Measurements from ENCODE around the gene NDRG3. TPM values are rescaled to one million over a fixed set of nuclear protein-coding genes. Genes with fewer than 3 reads are reported as not detected.

Gene NDRG3
- polyA plus RNA-seq, 1 of the 3 experiments (the other 2 are of a cell fraction): 20.5 TPM

- H3K36me3 ChIP-seq (replicated peaks in 1 of 2; ENCODE audit: control insufficient read depth in 1 of 2, insufficient read depth in 2 of 2, low read length in 1 of 2): no peaks in the 10 kb centered on the region
- H3K27ac ChIP-seq (ENCODE audit: low read depth in 2 of 2, low read length in 1 of 2): no peak overlapping the region
- WGBS (ENCODE audit: low lambda C conversion rate): 86% methylated on average over 7 of the region's 7 CpGs
- no peak overlapping the region for H2AFZ ChIP-seq (ENCODE audit: low read depth)
- no peaks in the 10 kb centered on the region for H4K20me1 ChIP-seq (ENCODE audit: insufficient read depth)
- CTCF ChIA-PET: interaction anchor here (1.3 kb wide), 1 partner anchor 22 kb away, joined by 3 read pairs; no protein-coding TSS in a partner anchor
- no peaks in the 10 kb centered on the region for H3K9me2 ChIP-seq
- no peaks in the 10 kb centered on the region for H3K4me1 ChIP-seq (ENCODE audit: control insufficient read depth in 1 of 2, insufficient read depth in 2 of 2, low read depth in 1 of 2, low read length in 1 of 2)
- POLR2A ChIA-PET: no interaction called here
- no peaks in the 10 kb centered on the region for H3K9me3 ChIP-seq
- no peak for DNase-seq
- TF ChIP-seq USF1 (IDR thresholded peaks at IDR 0.05; ENCODE audit: borderline replicate concordance, low read depth) (no peak), ZBTB33 (IDR thresholded peaks at IDR 0.05; ENCODE audit: borderline replicate concordance, low read depth) (no peak), GABPA (IDR thresholded peaks at IDR 0.05; ENCODE audit: low read depth) (no peak), YY1 (IDR thresholded peaks at IDR 0.05; ENCODE audit: low read depth) (no peak), FOXJ3 (CRISPR knock-in tag; IDR thresholded peaks at IDR 0.05) (no peak), POLR2AphosphoS5 (IDR thresholded peaks at IDR 0.05; ENCODE audit: low read depth, low read length) (no peak), MEF2A (IDR thresholded peaks at IDR 0.05; ENCODE audit: borderline replicate concordance, low read depth) (no peak), TAF1 (IDR thresholded peaks at IDR 0.05; ENCODE audit: borderline replicate concordance, low read depth, low read length) (no peak), RAD21 (IDR thresholded peaks at IDR 0.05; ENCODE audit: low read length) (no peak), MAX (IDR thresholded peaks at IDR 0.05; ENCODE audit: low read depth) (no peak), SMC3 (IDR thresholded peaks at IDR 0.05; ENCODE audit: low read depth, low read length) (no peak), RFX5 (IDR thresholded peaks at IDR 0.05; ENCODE audit: low read length) (no peak), EP300 (IDR thresholded peaks at IDR 0.05; ENCODE audit: borderline replicate concordance in 1 of 2, low read depth in 1 of 2, low read length in 1 of 2) (no peak), FOXM1 (IDR thresholded peaks at IDR 0.05; ENCODE audit: low read depth) (no peak)
- no peaks in the 10 kb centered on the region for H3K79me2 ChIP-seq (ENCODE audit: insufficient read depth)
- H3K27me3 ChIP-seq (ENCODE audit: insufficient read depth): no peaks in the 10 kb centered on the region
- H3K4me3 ChIP-seq (ENCODE audit: low read depth in 2 of 2, low read length in 1 of 2): no peak overlapping the region
- no peak overlapping the region for H3K9ac ChIP-seq
- H3F3A ChIP-seq (replicated peaks; ENCODE audit: insufficient read depth): no peaks in the 10 kb centered on the region
- no peak overlapping the region for H3K4me2 ChIP-seq
Measured at GRCh38 chr20:36644706-36645095, 101.2 kb downstream of the NDRG3 start.

- 67% methylated on average over 4 of the region's 5 CpGs for WGBS (ENCODE audit: low lambda C conversion rate)
- no peak for TF ChIP-seq CHD2 (IDR thresholded peaks at IDR 0.05; ENCODE audit: low read length, partially characterized antibody)
- TF ChIP-seq JUND (IDR thresholded peaks at IDR 0.05): no peak
- no peak for TF ChIP-seq ZBTB33 (IDR thresholded peaks at IDR 0.05; ENCODE audit: borderline replicate concordance, low read depth)
- no peak for TF ChIP-seq NFIC (IDR thresholded peaks at IDR 0.05; ENCODE audit: borderline replicate concordance)
- no peak for TF ChIP-seq ELF1 (IDR thresholded peaks at IDR 0.05)
- no peak for TF ChIP-seq TAF1 (IDR thresholded peaks at IDR 0.05; ENCODE audit: borderline replicate concordance, low read depth, low read length)
- TF ChIP-seq RXRA (IDR thresholded peaks at IDR 0.05; ENCODE audit: borderline replicate concordance, low read depth): no peak
- TF ChIP-seq RCOR1 (IDR thresholded peaks at IDR 0.05; ENCODE audit: low read length): no peak
- POLR2A ChIA-PET: no interaction called here
- Histone ChIP-seq H4K20me1 (ENCODE audit: insufficient read depth) (no peaks in the 10 kb centered on the region), H3K27me3 (ENCODE audit: insufficient read depth) (no peaks in the 10 kb centered on the region), H3K4me3 (ENCODE audit: low read depth in 2 of 2, low read length in 1 of 2) (no peak overlapping the region), H3K4me1 (ENCODE audit: control insufficient read depth in 1 of 2, insufficient read depth in 2 of 2, low read depth in 1 of 2, low read length in 1 of 2) (no peaks in the 10 kb centered on the region), H3K9me3 (no peaks in the 10 kb centered on the region), H3K36me3 (replicated peaks in 1 of 2; ENCODE audit: control insufficient read depth in 1 of 2, insufficient read depth in 2 of 2, low read length in 1 of 2) (no peaks in the 10 kb centered on the region), H3K9me2 (no peaks in the 10 kb centered on the region), H3K79me2 (ENCODE audit: insufficient read depth) (no peaks in the 10 kb centered on the region), H3K9ac (no peak overlapping the region), H3K4me2 (no peak overlapping the region), H2AFZ (ENCODE audit: low read depth) (no peak overlapping the region), H3F3A (replicated peaks; ENCODE audit: insufficient read depth) (no peaks in the 10 kb centered on the region), H3K27ac (ENCODE audit: low read depth in 2 of 2, low read length in 1 of 2) (no peak overlapping the region)
- CTCF ChIA-PET: interaction anchor here (1.3 kb wide), 1 partner anchor 23 kb away, joined by 3 read pairs; no protein-coding TSS in a partner anchor
- DNase-seq: no peak
Measured at GRCh38 chr20:36644032-36644705, 101.7 kb downstream of the NDRG3 start.
